Stimulated activated CD4-positive, alpha-beta T cell treated with anti-CD3 and anti-CD28 coated beads, Interleukin-2, amount 100 ng/mL, for 48 hours (primary cell): ENCODE data around the gene SLC25A3.
"Not testable (repeated sequence)": the region's sequence is repeated elsewhere in the genome, so short reads cannot be mapped to it uniquely, and the experiment has no call there.

Experiments
- DNase-seq, 2 donors: peaks; one replicate each; pipeline ENCODE4 v3.0.0-alpha.2; 2020

The SLC25A3 gene

DNA sequence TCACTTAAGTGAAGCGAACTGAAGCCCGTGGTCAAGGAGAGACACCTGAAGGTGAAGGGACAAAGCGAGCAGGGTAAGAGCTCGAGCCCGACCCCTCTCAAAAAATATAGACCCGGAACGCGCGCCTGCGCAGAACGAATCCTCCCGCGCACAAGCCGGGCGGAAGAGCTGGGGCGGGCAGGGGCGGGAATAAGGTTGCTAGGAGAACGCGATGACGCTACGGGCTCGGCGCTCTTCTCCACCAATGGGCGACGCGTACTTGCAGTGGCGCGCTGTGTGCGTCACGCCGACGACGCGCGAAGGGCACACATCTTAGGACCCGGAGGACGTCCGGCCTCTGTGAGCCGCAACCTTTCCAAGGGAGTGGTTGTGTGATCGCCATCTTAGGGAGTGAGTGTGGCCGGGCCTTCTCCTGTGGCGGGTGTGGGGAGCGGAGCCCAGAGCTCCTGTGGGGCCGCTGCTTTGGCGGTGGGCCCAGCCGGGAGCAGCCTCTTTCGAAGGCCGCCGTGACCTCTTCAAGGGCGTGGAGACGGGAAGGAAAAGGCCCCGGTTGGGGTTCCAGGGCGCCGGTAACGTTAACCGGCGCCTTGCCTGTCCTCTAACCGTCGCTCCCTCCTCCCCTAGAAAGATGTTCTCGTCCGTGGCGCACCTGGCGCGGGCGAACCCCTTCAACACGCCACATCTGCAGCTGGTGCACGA is at the start of gene SLC25A3:
Gene SLC25A3 (plus strand): TSS at position 336 of the 699 bp plus-strand sequence. CDS start 293 bp downstream, at position 629.
- peak; percentile 90 to 91 for DNase-seq

DNA sequence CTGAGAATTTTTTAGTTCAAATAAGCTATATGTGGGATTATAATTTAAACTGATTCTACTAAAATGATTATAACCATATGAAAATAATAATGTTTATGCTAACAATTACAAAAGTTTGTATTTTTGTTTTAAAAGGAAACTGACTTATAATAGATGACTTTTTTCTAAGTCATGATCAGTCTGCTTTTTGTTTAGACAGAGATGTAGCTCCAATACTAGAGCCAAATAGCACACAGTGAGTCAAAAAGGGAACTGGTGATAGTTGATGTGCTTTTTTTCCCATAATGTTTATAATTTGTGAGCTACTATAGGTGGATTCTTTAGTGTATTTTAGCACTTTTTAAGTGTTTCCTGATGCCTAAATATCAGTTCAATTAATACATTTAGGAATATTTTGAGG is 49.8 kb upstream of the SLC25A3 start:
- no peak for DNase-seq

DNA sequence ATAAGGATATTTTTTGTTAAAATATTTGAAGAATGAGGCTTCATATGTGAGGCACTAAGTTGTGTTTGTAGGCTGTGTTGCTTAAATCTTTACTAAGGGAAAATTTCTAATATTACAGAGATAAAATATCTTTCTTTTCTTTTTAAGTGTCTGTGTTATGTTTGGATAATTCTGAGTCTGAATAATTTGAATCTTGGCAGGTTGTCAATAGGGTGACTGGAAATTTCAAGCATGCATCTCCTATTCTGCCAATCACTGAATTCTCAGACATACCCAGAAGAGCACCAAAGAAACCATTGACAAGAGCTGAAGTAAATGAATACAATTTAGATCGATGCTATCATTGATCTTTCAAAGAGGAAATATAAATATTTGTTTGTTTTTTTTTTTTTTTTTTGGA is 48.7 kb upstream of the SLC25A3 start:
- DNase-seq, result no peak

DNA sequence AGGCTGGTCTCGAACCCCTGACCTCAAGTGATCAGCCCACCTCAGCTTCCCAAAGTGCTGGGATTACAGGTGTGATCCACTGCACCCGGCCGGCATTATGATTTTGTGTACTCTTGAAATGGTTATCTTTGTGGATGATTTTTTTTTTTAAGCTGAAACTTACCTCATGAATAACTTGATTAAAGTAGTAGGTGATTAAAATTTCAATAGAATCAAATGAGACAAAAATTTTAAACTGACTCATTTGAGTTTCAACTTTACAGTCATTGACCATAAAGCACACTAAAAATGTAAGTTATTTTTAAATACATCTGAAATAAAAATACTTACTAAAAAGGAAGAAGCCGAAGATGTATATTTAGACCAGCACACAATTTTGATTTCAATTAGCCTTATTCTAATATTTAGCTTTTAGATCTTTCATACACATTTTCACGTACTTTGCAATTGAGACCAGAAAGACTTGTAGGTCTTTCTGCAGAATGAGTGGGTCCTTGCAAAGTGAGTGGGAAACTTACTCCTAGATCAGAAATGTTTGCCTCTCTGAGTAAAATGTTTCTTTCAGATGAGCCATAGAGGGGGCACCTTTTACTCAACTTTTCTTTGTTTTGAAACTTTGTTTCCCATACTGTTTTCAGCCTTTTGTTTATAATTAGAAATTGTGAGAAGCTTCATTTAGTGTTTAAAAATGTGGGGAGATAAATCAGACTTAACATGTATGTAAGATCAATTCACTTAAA is 43.9 kb upstream of the SLC25A3 start:
- DNase-seq, result no peak

DNA sequence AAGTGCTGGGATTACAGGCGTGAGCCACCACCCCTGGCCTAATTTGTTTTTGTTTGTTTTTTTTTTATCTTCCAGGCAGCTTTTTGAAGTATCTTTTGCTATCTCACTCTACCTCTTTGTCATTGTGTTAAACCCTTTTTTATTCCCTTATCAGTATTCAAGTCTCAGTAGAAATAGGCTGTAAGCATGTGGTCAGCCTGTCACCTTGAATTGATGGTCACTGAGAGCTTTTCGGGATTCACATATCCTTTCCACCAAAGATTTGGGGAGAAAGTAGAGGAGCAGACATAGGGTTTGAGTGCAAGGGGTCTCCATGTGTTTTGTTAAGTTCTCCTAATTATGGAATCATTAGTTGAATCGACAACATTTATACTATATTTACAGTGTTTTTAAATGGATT is 41.7 kb upstream of the SLC25A3 start:
- DNase-seq, result no peak

DNA sequence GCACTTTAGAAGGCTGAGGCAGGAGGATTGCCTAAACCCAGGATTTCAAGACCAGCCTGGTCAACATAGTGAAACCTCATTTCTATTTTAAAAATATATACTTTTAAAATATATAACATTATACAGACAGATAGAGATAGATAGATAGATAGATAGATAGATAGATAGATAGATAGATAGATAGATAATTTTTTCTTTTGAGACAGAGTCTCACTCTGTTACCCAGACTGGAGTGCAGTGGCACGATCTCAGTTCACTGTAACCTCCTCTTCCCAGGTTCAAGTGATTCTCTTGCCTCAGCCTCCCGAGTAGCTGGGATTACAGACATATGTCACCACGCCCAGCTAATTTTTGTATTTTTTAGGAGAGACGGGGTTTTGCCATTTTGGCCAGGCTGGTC is 35.4 kb upstream of the SLC25A3 start:
- DNase-seq, result not testable (repeated sequence)

DNA sequence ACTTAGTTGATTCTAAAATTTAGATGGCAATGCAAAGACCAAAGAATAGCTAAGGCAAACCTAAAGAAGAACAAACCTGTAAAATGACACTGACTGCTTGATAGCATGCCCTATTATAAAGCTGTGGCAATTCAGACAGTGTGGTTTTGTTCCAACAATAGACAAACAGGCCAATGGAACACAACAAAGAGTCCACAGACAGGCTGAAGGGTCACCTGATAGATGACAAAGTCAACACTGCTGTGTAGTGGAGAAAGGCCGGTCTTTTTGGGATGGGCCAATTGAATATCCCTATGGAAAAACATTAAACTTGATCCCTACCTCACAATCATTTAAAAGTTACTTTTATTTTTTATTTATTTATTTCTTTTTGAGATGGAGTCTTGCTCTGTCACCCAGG is 33.8 kb upstream of the SLC25A3 start:
- no peak for DNase-seq

DNA sequence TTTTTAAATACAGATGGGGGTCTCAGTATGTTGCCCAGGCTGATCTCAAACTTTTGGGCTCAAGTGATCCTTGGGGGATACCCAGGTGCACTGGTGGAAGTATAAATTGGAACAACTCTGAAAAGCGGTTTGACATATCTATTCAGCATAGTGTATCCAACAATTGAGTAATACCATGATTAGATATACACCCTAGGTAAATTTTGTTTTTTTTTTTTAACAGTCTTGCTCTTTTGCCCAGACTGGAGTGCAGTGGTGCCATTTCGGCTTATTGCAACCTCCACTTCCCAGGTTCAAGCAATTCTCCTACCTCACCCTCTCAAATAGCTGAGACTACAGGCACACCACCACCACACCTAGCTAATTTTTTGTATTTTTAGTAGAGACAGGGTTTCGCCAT is 31.6 kb upstream of the SLC25A3 start:
- DNase-seq, result no peak

DNA sequence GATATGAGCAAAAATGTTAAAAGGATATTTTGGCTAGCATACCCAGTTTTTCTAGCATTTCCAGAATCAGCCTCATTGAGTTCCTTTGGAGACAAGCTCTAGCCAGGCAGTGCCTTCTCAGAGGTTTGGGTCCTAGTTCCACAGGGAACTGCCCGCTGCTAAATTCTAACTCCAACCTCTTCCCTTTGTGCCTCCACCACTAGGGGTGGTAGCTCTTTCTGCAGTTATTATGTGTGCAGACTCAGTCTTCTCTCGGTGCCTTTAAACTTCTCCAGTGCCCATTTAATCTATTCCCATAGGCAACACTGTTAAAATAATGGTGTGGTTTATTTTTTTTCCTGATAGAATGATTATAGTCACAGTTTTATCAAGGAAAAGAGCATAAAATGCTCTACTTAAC is 21.5 kb upstream of the SLC25A3 start:
- DNase-seq, result no peak

DNA sequence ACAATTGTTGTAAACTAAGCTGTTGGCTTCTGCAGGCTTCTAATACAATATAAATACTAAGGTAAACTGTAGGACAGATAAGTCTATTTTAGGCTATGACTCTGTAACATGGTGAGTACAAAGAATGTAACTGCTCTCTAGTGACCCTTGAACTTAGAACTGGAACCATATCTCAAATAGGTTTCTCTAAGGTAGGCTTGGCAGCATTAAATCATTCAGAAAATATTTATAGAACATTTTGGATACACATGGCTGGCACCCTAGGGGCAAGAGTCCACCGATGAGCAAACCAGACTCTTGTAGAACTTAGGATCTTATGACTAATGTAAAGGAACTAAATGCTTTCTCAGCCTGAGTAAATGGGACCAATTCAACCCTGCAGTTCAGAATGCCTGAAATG is 19.4 kb upstream of the SLC25A3 start:
- DNase-seq, result no peak

DNA sequence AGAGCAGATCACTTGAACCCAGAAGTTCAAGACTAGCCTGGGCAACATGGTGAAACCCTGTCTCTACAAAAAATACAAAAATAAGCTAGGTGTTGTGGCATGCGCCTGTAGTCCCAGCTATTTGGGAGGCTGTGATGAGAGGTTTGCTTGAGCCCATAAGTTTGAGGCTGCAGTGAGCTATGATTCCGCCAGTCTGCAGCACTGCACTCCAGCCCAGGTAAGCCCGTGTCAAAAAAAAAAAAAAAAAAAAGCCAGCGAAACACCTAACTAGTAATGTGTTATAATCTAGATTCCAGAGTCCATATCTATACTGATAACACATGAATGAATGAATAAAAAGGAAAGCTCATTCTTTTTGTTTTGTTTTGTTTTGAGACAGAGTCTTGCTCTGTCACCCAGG is 18.5 kb upstream of the SLC25A3 start:
- no peak for DNase-seq

DNA sequence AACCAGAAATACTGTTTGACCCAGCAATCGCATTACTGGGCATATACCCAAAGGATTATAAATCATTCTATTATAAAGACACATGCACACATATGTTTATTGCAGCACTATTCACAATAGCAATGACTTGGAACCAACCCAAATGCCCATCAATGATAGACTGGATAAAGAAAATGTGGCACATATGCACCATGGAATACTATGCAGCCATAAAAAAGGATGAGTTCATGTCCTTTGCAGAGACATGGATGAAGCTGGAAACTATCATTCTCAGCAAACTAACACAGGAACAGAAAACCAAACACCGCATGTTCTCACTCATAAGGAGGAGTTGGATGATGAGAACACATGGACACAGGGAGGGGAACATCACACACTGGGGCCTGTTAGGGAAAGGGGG is 16.7 kb upstream of the SLC25A3 start:
- not testable (repeated sequence) for DNase-seq

DNA sequence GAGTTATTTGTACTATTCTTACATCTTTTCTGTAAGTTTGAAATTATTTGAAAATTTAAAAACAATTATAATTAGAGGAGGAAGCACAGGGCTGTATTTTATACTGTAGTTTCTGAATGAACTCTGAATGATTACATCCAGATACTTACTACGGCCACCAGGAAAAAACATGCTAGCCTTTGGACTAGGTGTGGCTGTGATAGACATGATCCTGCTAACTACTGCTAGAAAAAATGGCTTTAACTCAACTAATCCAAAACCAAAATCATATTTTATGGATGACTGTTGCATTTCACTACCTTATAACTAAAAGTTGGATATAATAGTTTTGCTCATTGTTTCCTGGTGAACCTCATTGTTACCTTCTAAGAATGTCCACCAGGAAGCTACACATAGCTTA is 15.1 kb upstream of the SLC25A3 start:
- DNase-seq, result no peak

DNA sequence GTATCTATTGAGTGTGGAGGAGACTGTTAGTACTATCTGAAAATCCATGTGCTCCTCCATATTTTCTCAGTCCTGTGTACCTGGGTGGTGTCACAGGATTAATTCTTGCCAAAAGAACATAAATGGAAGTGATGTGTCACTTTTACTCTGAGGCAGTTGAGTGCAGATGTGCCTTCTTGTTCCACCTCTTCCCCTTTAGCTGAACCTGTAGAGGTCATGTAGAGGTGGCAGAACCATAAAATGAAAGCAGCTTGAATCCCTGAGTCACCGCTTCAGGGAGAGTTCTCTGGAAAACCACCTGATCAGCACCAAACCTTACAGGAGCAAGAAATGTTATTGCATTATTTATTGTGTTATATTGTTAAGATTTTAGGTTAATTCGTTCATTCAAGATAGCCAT is 14.7 kb upstream of the SLC25A3 start:
- no peak for DNase-seq

DNA sequence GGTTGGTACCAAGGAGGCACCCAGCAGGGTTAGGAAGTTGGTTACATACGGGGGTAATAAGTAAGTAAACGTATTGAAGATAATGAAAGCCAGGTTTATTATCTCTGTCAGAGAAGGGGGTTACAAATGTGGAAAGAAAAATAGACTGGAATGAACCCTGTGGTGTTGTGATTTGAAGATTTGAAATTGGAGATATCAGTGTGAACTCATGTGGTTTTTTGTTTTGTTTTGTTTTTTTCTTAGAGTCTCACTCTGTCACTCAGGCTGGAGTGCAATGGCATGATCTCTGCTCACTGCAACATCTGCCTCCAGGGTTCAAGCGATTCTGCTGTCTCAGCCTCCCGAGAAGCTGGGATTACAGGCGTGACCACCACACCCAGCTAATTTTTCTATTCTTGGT is 14.1 kb upstream of the SLC25A3 start:
- DNase-seq, result no peak

DNA sequence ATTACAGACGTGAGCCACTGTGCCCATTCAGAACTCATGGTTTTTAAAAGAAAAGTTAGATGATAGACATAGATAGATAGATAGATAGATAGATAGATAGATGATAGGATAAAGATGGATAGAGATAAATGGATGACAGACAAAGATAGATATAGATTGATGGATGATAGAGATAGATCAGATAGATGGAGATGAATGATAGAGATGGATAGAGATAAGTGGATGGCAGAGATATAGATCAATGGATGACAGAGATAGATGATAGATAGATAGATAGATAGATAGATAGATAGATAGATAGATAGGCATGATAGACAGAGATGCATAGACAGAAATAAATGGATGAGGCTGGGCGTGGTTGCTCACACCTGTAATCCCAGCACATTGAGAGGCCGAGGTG is 13.7 kb upstream of the SLC25A3 start:
- DNase-seq, result no peak

DNA sequence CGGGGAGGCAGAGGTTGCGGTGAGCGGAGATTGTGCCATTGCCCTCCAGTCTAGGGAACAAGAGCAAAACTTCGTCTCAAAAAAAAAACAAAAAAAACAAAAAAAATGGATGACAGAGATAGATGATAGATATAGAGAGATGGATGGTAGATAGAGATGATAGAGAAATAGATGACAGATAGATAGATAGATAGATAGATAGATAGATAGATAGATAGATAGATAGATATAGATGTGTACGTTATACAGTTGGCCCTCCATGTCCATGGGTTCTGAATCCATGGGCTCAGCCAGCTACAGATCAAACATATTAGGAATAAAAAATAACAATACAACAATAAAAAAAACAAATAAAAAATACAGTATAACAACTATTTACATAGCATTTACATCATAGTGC is 12.8 kb upstream of the SLC25A3 start:
- DNase-seq, result no peak

DNA sequence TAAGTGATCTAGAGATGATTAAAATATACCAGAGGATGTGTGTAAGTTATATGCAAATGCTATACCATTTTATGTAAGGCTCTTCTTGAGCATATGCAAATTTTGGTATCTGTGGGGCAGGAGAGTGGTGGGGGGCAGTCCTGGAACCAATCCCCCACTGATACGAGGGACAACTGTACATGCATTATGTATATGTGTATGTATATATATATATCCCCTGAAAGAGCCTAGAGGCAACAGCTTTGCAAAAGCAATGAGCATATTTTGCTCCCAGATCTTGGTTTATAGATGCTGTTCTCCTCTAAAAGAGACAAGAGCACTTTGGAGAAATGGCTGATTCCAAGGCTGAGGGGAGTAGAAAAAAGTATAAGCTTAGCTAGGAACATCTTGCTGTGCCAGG is 12.4 kb upstream of the SLC25A3 start:
- no peak for DNase-seq

DNA sequence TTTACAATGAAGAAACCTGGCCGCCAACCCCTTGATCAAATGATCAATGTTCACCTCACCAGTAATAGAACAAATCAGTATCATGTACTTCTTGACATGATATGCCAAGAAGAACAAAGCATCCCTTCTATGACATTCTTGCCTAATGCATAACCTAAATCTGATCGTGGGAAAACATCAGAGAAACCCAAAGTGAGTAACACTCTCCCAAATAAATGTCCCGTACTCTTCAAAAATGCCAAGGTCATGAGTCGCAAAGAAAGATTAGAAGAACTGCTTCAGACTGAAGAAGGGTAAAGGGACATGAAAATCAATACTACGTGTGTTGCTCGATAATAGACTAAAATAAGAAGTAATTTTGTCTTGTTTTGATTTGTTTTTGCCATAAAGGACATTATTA is 11.4 kb upstream of the SLC25A3 start:
- no peak for DNase-seq

DNA sequence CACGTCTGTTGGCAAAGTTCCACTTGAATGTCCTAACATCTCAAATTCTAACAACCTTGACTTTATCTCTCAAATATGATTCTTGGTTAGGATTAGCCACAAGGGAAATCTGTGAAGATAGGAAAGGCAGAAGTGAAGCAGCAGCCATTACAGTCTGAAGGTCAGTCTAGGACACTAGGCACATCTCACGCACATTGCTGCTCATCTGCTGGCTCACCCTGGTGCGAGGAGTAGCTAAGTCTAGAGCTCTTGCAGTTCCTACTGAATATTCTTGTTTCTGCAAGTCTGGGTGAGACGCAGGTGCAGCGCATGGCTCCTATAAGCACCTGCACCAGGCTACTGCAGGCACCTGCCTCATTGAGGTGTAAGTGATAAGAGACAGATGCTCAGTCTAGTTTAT is 6.4 kb upstream of the SLC25A3 start:
- no peak for DNase-seq

DNA sequence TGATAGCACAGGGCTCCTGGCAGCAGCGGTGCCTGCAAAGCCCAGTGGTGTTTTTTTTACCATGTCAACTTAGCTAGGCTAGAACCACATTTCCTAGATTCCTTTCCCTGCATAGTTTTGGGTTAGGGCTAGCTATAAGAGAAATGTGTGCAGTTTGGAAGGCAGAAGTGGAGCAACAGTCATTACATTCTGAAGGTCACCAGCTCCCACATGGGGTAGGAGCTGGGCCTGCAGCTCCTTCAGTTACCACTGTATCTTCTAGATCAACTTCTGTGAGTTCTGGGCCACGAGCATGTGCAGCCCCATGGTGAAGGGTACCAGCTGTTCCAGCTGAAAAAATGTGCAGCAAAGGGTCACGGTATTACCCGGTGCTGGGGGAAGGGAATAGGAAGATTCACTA is 2.3 kb upstream of the SLC25A3 start:
- DNase-seq, result no peak

DNA sequence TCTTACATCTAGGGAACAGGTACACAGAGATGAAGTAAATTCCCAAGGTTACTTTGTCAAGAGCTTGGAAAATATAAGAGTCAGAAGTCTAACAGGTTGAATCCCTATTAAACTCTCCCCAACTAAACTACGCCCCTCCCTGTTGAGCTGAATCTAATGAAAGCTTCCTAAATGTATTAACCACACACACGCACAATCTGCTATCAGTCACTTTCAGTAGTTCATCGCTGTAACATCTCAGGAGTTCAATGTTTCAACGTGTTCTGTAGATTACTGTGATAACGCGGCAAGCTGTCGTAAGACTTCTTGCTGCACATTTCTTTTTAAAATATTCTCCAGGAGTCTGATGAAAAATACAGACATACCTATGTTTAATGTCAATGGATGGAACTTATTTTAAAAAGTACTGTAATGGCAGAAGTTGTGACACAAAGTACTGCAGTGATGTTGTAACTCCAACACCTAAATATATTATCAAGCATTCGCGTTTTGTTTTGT is 612 bp upstream of the SLC25A3 start:
- no peak for DNase-seq

DNA sequence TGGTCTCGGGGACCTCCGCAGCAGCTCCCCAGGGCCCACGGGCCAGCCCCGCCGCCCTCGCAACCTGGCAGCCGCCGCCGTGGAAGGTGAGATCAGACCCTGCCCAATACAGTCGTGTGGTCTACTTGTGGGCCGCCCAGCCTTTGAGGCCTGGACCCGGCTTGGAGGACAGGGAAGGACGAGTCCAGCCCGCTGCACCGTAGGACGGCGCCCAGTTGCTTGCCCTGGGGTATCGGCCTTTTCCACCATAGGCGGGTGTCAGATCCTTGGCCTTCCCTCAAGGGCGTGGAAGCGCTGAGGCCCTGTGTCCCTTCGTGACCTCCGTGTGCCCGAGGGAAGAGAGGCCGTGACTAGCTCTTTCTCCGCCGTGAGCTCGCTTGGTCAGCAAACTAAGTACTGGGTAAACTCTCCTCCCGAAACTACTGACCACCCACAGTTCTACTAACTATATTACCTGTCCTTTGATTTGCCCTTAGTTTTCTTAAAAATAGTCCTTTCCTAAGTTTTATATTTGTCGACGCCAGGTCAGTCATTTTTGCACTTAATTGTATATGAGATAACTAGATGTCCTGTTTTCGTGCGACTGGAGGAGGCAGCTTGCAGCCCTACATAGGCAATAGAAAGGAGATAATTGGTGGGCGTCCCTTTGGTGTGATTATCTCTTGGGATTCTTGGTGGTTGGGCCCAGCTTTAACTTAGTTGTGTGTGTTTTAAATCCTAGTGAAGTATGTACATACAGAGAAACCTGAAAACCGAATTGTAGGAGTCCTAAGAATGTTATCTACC is 757 bp downstream of the SLC25A3 start:
- peak in 1 of 2 donors; percentile 18 for DNase-seq
